Lung microvascular endothelial cell (primary cell): ENCODE measurements around the gene JMJD7. TPM values are rescaled to one million over a fixed set of nuclear protein-coding genes. Genes with fewer than 3 reads are reported as not detected.
A peak's percentile ranks its signal among the peaks of the same experiment; 100 is the strongest.

Experiments
- DNase-seq, 2 donors: peaks; one replicate each; pipeline versions ENCODE4 v3.0.0 to v3.0.0-alpha.2; 2010; ENCODE audit warnings: low read depth in 2 of 2
- total RNA-seq: library from RNA; depleted of rRNA; stranded (reverse); fragments of >200 nt; gene quantifications from 2 replicates; pipeline ENCODE4 v1.2.1, GENCODE V29; 2014

The JMJD7 gene
- total RNA-seq, 1 donor from 2014 or later, result 1.8 TPM

GRCh38 chr15:41842229-41842628 is 14.3 kb downstream of the JMJD7 start:
- no peak for DNase-seq

- no peak for DNase-seq
Observed at GRCh38 chr15:41843571-41843970, 15.7 kb downstream of the JMJD7 start.

- DNase-seq, result no peak
Observed at GRCh38 chr15:41844814-41845213, 16.9 kb downstream of the JMJD7 start.

DNA sequence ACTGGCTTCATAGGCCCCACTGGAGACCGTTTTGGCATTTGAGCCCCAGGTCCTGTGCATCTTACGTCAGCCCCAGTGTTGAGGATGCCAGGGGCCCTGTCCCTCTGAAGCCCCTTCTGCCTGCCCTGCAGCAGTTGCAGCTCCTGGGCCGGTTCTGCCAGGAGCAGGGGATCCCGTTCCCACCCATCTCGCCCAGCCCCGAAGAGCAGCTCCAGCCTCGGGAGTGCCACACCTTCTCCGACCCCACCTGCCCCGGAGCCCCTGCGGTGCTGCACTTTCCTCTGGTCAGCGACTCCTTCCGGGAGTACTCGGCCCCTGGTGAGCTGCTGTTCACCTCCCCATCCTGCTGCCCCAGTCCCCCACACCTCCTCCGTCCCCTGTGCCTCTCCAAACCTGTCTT is 19.3 kb downstream of the JMJD7 start:
- no peak for DNase-seq

- no peak for DNase-seq
Observed at GRCh38 chr15:41847981-41848380, 20.1 kb downstream of the JMJD7 start.

GRCh38 chr15:41848631-41849030 is 20.7 kb downstream of the JMJD7 start:
- DNase-seq, result no peak

GRCh38 chr15:41849204-41849603 is 21.3 kb downstream of the JMJD7 start:
- DNase-seq, result no peak

DNA sequence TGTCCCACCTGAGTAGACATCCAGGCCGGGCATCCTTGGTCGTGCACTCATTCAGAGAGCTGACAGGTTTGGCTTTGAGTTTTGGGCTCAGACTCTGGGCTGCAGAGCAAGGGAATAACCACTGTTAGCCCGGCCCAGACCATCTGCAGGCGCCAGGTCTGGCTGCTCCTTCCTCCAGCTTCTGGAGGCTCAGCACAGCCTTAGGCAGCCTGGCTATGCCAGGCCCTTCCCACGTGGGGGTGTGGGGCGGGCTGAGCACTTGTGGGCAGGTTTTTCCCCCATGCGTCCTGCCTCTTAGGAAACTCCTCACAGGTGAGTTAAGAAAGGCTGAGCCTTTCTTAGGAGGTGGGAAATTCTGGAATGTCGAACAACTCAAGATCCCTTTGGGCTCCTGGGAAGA is 22.0 kb downstream of the JMJD7 start:
- no peak for DNase-seq

DNA sequence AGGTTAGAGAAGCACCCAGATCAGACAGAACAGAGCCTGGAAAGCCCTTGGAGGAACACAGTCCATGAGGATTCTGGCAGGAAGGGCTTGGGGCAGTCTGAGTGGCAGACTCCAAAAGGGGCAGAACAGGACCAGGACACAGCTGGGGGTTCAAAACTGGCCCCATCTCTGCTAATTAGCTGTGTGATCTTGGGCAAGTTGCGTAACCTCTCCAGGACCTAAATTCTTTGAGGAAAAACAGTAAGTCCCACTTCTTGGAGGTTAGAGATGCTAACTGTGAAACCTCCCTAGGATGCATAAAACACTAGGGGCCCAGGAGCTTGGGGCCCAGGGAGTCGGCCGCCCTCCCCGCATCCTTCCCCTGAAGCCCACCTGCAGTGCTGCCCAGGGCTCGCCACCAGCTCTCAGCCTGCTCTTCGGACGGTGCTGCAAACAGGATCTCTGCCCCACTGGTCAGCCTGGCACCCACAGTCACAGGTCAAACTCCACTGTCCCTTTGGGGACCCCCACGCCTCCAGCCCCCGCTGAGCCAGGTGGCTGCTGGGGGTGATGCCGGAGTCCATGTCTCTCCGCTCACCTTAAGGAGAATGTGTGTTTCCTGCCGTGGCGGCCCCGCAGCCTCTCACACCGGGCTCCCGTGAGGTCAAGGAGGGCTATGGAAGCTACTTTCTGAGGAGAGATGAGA is 22.7 kb downstream of the JMJD7 start:
- no peak for DNase-seq

GRCh38 chr15:41851167-41851523 is 23.3 kb downstream of the JMJD7 start:
- no peak for DNase-seq

- DNase-seq, result no peak
Observed at GRCh38 chr15:41851755-41852370, 24.0 kb downstream of the JMJD7 start.

GRCh38 chr15:41852736-41853590 is 25.1 kb downstream of the JMJD7 start:
- no peak for DNase-seq

DNA sequence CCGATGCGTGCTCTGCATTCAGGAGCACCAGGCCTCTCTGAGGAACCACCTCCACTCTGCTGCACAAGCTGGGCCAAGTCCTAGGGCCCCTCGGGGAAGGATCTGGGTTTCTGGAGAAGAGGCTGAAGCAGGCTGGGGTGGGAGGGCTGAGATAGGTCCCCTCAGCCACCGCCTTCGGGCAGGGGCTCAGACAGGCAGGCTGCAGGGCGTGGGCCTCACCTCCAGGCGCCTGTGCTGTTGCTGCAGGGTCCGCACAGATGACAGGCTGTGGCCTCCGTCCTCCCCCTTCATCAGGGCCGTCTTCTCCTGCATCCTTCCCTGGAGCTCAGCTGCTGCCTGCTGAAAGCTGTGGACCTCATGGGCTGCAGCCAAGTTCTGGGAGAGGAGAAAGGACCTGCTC is 25.9 kb downstream of the JMJD7 start:
- DNase-seq, result no peak

DNA sequence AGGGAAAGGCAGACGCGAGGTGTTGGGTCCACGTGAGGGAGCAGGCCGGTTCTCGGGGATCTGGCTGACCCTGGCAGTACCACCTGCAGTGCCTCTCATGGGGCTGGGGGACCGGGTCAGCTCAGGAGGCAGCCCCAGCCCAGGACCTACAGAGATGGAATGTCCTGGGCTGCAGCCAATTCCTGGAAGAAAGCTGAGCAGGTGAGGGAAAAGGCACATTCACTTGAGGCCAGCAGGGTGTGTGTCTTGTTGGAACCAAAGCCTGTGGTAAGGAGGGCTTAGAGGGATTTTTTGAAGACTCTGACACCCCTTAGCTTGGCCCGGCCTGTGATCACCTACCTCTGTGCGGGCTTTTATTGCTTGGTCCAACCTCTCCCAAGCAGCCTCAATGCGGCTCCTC is 26.6 kb downstream of the JMJD7 start:
- no peak for DNase-seq

GRCh38 chr15:41855261-41855961 is 27.5 kb downstream of the JMJD7 start:
- DNase-seq, result no peak

GRCh38 chr15:41856262-41856661 is 28.4 kb downstream of the JMJD7 start:
- no peak for DNase-seq

DNA sequence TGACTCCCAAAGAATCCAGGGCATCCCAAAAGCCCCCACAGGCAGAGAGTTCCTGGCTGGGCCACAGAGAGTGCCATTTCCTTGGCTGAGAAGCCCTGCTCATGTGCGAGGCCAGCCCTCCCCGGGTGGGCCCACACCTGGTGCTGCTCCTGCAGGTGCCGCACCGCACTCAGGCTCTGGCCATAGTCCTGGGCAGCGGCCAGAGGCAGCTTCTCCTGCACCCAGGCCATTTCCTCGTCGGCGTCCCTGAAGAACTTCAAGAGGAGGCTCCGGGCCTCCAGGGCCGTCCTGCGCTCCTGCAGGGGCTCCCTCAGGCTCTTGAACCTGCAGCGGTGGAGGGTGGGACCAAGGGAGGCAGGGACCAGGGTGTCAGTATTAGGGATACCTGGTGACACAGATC is 28.8 kb downstream of the JMJD7 start:
- no peak for DNase-seq

- DNase-seq, result no peak
Observed at GRCh38 chr15:41857316-41857715, 29.4 kb downstream of the JMJD7 start.

- no peak for DNase-seq
Observed at GRCh38 chr15:41858756-41859155, 30.9 kb downstream of the JMJD7 start.

DNA sequence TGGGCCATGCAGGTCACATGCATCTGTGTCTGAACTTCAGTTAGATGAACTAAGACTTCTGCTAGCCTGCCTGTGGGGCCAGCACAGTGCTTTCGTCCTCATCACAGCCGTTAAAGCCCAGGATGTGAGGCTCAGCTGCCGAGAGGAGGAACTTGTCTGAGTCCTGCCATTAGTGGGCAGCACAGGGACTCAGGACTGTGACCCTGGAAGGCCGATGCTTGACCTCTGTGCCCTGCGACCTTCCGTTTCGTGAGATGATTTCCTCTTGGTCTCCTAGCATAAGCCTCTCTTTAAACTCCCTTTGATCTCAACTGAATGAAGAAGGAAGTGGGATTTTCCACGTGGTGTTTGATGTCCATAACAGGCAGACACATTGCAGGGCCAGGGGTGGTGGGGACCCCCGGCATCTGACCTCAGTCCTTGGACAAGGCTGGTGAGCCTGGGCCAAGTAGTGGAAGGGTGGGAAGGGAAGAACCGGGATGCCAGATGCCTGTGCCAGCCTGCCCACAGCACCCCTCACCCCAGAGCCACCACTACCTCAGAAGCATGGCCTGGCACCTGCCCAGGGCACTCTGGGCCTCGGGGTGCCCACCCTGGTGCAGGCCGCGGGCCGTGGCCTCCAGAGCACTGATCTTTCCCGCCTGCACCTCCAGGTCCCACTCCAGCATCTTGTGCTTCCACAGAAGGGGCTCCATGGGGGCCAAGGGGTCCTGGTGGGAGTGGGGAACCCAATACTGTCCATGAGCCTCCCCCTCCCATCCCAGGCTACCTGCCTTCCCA is 32.3 kb downstream of the JMJD7 start:
- DNase-seq, result peak in 1 of 2 donors; percentile 36

DNA sequence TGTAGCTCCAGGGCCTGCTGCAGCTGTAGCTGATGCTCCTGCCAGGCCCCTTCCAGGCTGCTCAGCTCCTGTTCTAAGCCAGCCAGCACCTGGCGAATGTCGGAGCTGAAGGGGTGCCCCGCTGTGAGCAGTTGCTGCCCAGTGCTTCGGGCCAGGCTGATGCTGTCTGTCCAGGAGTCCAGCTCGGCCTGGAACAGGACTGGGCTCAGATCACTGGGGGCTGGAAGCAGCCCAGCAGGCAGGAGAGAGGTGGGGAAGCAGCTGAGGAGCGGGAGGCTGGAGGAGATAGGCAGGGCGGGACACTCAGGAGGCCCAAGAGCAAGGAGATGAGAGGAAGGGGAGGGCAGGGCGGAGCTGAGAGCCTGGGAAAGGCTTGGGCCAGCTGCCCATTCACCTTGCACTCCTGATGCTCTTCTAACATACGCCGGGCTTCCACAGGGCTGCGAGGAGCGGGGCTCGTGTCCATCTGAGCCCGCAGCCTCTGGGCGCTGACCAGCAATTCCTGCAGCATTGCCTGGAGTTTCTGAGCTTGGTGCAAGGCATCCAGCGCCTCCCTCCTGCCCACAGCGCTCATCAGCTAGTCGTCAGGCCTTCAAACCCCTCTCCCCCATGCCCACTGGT is 34.0 kb downstream of the JMJD7 start:
- DNase-seq, result no peak
